Measurements from ENCODE around the gene MNDA. TPM values are rescaled to one million over a fixed set of nuclear protein-coding genes. Genes with fewer than 3 reads are reported as not detected.

MNDA gene
- total RNA-seq: not detected in 2 replicates
- polyA plus RNA-seq: not detected in 2 replicates

DNA sequence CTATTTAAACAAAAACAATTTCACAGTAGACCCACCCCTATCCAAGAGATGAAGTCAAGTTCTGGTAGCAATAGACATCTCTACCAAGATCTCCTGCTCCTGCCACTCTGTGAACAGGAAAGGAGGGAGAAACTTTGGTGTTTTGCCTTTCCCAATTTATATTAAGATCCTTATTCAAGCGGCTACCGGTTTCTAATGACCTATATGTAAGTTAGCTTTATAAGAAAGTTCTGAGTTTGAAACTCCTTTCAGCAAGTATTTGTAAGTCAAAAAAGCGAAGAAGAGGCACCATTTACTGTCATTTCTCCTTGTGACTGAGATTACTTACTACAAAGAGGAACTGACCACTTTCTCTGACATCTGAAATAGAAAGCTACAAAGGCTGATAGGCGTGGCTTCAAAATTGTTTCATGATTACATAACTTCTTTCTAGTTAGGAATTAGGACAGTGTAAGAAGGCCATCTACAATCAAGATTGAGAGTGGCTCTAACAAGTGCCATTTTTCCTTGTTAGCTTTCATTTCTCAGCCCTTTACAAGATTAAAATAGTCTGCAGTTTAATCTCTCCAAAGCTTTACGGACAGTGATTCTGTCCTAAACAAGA is at the start of gene MNDA:
Gene MNDA, plus strand, starts transcription at position 448 of the 604 bp plus-strand sequence. CDS start 10,803 bp downstream, outside the sequence.
- Histone ChIP-seq H3K9me3 (ENCODE audit: low read depth) (no peaks in the 10 kb centered on the region), H3K4me2 (no peak within 1 kb of the TSS), H3K27ac (no peak within 1 kb of the TSS), H3K27me3 (no peaks in the 10 kb centered on the region), H4K20me1 (ENCODE audit: insufficient read depth, poor library complexity, severe bottlenecking) (no peaks in the 10 kb centered on the region), H3K79me2 (no peaks in the 10 kb centered on the region), H2AFZ (no peak within 1 kb of the TSS), H3K36me3 (replicated peaks; ENCODE audit: insufficient read depth, low read depth) (no peaks in the 10 kb centered on the region), H3K9me2 (replicated peaks; ENCODE audit: insufficient read depth) (no peaks in the 10 kb centered on the region), H3K4me1 (ENCODE audit: insufficient read depth) (no peaks in the 10 kb centered on the region), H3K4me3 (no peak within 1 kb of the TSS)
- 78% methylated on average over 5 of the region's 5 CpGs for WGBS (ENCODE audit: low lambda C conversion rate, missing lambda C conversion rate)
- DNase-seq (ENCODE audit: low spot score): no peak
- TF ChIP-seq EZH2 (IDR thresholded peaks at IDR 0.05; ENCODE audit: borderline replicate concordance) (no peak), EZH2phosphoT487 (IDR thresholded peaks at IDR 0.05; ENCODE audit: low read depth, severe bottlenecking, unreplicated experiment) (no peak)
- TF ChIP-seq, protein P1, sequence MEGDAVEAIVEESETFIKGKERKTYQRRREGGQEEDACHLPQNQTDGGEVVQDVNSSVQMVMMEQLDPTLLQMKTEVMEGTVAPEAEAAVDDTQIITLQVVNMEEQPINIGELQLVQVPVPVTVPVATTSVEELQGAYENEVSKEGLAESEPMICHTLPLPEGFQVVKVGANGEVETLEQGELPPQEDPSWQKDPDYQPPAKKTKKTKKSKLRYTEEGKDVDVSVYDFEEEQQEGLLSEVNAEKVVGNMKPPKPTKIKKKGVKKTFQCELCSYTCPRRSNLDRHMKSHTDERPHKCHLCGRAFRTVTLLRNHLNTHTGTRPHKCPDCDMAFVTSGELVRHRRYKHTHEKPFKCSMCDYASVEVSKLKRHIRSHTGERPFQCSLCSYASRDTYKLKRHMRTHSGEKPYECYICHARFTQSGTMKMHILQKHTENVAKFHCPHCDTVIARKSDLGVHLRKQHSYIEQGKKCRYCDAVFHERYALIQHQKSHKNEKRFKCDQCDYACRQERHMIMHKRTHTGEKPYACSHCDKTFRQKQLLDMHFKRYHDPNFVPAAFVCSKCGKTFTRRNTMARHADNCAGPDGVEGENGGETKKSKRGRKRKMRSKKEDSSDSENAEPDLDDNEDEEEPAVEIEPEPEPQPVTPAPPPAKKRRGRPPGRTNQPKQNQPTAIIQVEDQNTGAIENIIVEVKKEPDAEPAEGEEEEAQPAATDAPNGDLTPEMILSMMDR (IDR thresholded peaks at IDR 0.05; ENCODE audit: poor library complexity): no peak

DNA sequence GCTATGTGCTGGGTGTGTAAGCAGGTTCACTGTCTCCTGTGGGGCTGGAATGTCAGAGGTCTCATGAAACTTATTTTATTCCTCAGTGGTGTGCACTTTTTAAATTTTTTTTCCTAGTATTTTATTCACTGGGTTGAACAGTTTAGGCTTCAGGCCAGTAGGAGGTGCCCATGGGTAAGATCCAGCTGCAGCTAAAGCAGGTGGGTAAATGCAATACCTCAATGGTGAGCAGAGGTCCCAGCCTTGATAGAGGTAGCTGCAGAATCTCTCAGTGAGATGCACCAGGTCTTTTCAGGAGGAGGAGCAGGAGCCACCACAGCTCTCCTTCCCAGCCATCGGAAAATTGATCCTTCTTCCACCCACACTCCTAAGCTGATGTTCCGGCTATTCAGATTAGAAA is 37.5 kb upstream of the MNDA start:
- Histone ChIP-seq H3K79me2 (no peaks in the 10 kb centered on the region), H3K36me3 (replicated peaks; ENCODE audit: insufficient read depth, low read depth) (no peaks in the 10 kb centered on the region), H2AFZ (no peak overlapping the region), H3K4me3 (no peak overlapping the region), H3K9me3 (ENCODE audit: low read depth) (no peaks in the 10 kb centered on the region), H3K27me3 (no peaks in the 10 kb centered on the region), H3K27ac (no peak overlapping the region), H4K20me1 (ENCODE audit: insufficient read depth, poor library complexity, severe bottlenecking) (no peaks in the 10 kb centered on the region), H3K4me2 (no peak overlapping the region), H3K9me2 (replicated peaks; ENCODE audit: insufficient read depth) (no peaks in the 10 kb centered on the region), H3K4me1 (ENCODE audit: insufficient read depth) (no peaks in the 10 kb centered on the region)
- DNase-seq (ENCODE audit: low spot score): no peak
- no peak for TF ChIP-seq EZH2 (IDR thresholded peaks at IDR 0.05; ENCODE audit: borderline replicate concordance)
- TF ChIP-seq, protein P1 (IDR thresholded peaks at IDR 0.05; ENCODE audit: poor library complexity): no peak
- no peak for TF ChIP-seq EZH2phosphoT487 (IDR thresholded peaks at IDR 0.05; ENCODE audit: low read depth, severe bottlenecking, unreplicated experiment)
- WGBS (ENCODE audit: low lambda C conversion rate, missing lambda C conversion rate): 68% methylated on average over 2 of the region's 2 CpGs

DNA sequence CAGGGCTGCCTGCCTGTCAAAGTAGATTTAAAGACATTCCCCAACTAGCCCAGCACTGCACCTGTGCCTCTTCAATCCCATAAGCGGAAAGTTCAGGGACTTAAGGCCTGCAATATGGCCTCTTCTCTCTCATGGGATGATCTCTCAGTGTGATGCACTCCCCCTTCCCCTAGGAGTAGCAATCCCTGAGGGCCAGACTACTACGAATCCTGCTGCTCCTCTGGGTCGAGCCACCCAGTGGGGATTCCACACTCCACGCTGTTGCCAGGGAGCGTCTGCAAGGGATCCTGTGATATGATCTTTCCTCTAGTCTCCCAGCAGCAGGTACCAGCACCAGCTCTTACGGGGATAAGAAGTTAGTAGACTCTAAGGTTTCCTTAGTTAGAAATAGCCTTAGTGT is 36.9 kb upstream of the MNDA start:
- H3K4me1 ChIP-seq (ENCODE audit: insufficient read depth): no peaks in the 10 kb centered on the region
- H2AFZ ChIP-seq: no peak overlapping the region
- H3K9me3 ChIP-seq (ENCODE audit: low read depth): no peaks in the 10 kb centered on the region
- TF ChIP-seq EZH2phosphoT487 (IDR thresholded peaks at IDR 0.05; ENCODE audit: low read depth, severe bottlenecking, unreplicated experiment) (no peak), EZH2 (IDR thresholded peaks at IDR 0.05; ENCODE audit: borderline replicate concordance) (no peak)
- TF ChIP-seq, protein P1 (IDR thresholded peaks at IDR 0.05; ENCODE audit: poor library complexity): no peak
- H4K20me1 ChIP-seq (ENCODE audit: insufficient read depth, poor library complexity, severe bottlenecking): no peaks in the 10 kb centered on the region
- DNase-seq (ENCODE audit: low spot score): no peak
- H3K4me3 ChIP-seq: no peak overlapping the region
- WGBS (ENCODE audit: low lambda C conversion rate, missing lambda C conversion rate): 64% methylated on average over 6 of the region's 6 CpGs
- H3K79me2 ChIP-seq: no peaks in the 10 kb centered on the region
- H3K36me3 ChIP-seq (replicated peaks; ENCODE audit: insufficient read depth, low read depth): no peaks in the 10 kb centered on the region
- H3K4me2 ChIP-seq: no peak overlapping the region
- no peak overlapping the region for H3K27ac ChIP-seq
- H3K27me3 ChIP-seq: no peaks in the 10 kb centered on the region
- H3K9me2 ChIP-seq (replicated peaks; ENCODE audit: insufficient read depth): no peaks in the 10 kb centered on the region
